Cardiac muscle cell (in vitro differentiated cells and primary cell): ENCODE data around the gene GIPC1. TPM values are rescaled to one million over a fixed set of nuclear protein-coding genes. Genes with fewer than 3 reads are reported as not detected.
"Not testable (repeated sequence)": the region's sequence is repeated elsewhere in the genome, so short reads cannot be mapped to it uniquely, and the experiment has no call there.

Experiments used
- DNase-seq, 2 donors: peaks; one replicate each; pipeline versions ENCODE4 v3.0.0 to v3.0.0-alpha.2; 2010 to 2017; ENCODE audit warnings: low read depth in 1 of 2, low spot score in 1 of 2
- H3K27ac ChIP-seq: fragments of 200-600 bp; sonication (generic); 2 replicates; pipeline ENCODE4 v1.5.1; 2016
- H3K27me3 ChIP-seq: fragments of 200-600 bp; sonication (generic); 2 replicates; pipeline ENCODE4 v1.6.0; 2016; ENCODE audit warnings: control low read depth
- H3K36me3 ChIP-seq: fragments of 200-600 bp; sonication (generic); 2 replicates; pipeline ENCODE4 v1.5.1; 2016; ENCODE audit warnings: control low read depth
- H3K4me1 ChIP-seq: fragments of 200-600 bp; sonication (generic); 2 replicates; pipeline ENCODE4 v1.8.1; 2017; ENCODE audit warnings: low read depth, mild to moderate bottlenecking, mixed run types
- H3K4me3 ChIP-seq: fragments of 200-600 bp; sonication (generic); 2 replicates; pipeline ENCODE4 v1.5.1; 2016; ENCODE audit warnings: mild to moderate bottlenecking
- H3K9me3 ChIP-seq: fragments of 200-600 bp; sonication (generic); 2 replicates; pipeline ENCODE4 v1.5.1; 2017; ENCODE audit warnings: low read depth, mild to moderate bottlenecking, control low read depth
- CTCF ChIP-seq: IDR thresholded peaks from 2 replicates; pipeline ENCODE4 v1.5.1; 2012; ENCODE audit warnings: low read depth, mild to moderate bottlenecking, low read length
- polyA plus RNA-seq: library from polyadenylated mRNA; unstranded; fragments of >200 nt; fragmentation: Nextera tagmentation; extraction: Ambion mirVana; gene quantifications from 2 replicates; pipeline ENCODE4 v1.2.1, GENCODE V29; 2016
- total RNA-seq: library from RNA; depleted of rRNA; stranded (reverse); fragments of >200 nt; gene quantifications from 2 replicates; pipeline ENCODE4 v1.2.3, GENCODE V29; 2016

GIPC1 gene
- total RNA-seq (133 and 172 TPM in 2 replicates), polyA plus RNA-seq (117 and 145 TPM in 2 replicates)

- Histone ChIP-seq H3K36me3 (no peaks in the 10 kb centered on the region), H3K9me3 (no peaks in the 10 kb centered on the region), H3K4me1 (no peaks in the 10 kb centered on the region), H3K27me3 (no peaks in the 10 kb centered on the region), H3K4me3 (peak within 1 kb of the TSS; percentile 69), H3K27ac (peak within 1 kb of the TSS; percentile 27)
- no peak for TF ChIP-seq CTCF
- DNase-seq = peak; percentile 99 to 100
Observed at GRCh38 chr19:14496029-14496833, at the start of gene GIPC1. GIPC1 (minus strand) TSS chr19:14496127; CDS start chr19:14482976, 13,151 bp downstream.

GRCh38 chr19:14545716-14546082 lies 49.8 kb upstream of the GIPC1 start:
- TF ChIP-seq CTCF = no peak
- Histone ChIP-seq H3K4me3 (no peak overlapping the region), H3K27ac (no peak overlapping the region), H3K36me3 (no peaks in the 10 kb centered on the region), H3K4me1 (peaks cover 8% of the 10 kb centered on the region), H3K27me3 (no peaks in the 10 kb centered on the region), H3K9me3 (no peaks in the 10 kb centered on the region)
- no peak for DNase-seq

GRCh38 chr19:14544977-14545715 lies 49.2 kb upstream of the GIPC1 start:
- Histone ChIP-seq H3K27me3 (no peaks in the 10 kb centered on the region), H3K4me1 (peaks cover 8% of the 10 kb centered on the region), H3K4me3 (no peak overlapping the region), H3K27ac (no peak overlapping the region), H3K9me3 (no peaks in the 10 kb centered on the region), H3K36me3 (no peaks in the 10 kb centered on the region)
- no peak for DNase-seq
- no peak for TF ChIP-seq CTCF

- H3K27me3 ChIP-seq = no peaks in the 10 kb centered on the region
- DNase-seq = peak in 1 of 2 donors; percentile 56
- H3K4me1 ChIP-seq = peaks cover 8% of the 10 kb centered on the region
- TF ChIP-seq CTCF = no peak
- H3K36me3 ChIP-seq = no peaks in the 10 kb centered on the region
- no peaks in the 10 kb centered on the region for H3K9me3 ChIP-seq
- H3K4me3 ChIP-seq = no peak overlapping the region
- no peak overlapping the region for H3K27ac ChIP-seq
Observed at GRCh38 chr19:14544047-14544446, 48.1 kb upstream of the GIPC1 start.

GRCh38 chr19:14542711-14543328 lies 46.9 kb upstream of the GIPC1 start:
- no peak for TF ChIP-seq CTCF
- Histone ChIP-seq H3K36me3 (no peaks in the 10 kb centered on the region), H3K27ac (no peak overlapping the region), H3K4me1 (peaks cover 9% of the 10 kb centered on the region), H3K4me3 (no peak overlapping the region), H3K27me3 (no peaks in the 10 kb centered on the region), H3K9me3 (no peaks in the 10 kb centered on the region)
- DNase-seq = peak in 1 of 2 donors; percentile 40

- not testable (repeated sequence) for H3K27ac ChIP-seq, H3K9me3 ChIP-seq, DNase-seq, H3K27me3 ChIP-seq, H3K36me3 ChIP-seq, H3K4me3 ChIP-seq
- peaks cover 14% of the 10 kb centered on the region for H3K4me1 ChIP-seq
Observed at GRCh38 chr19:14541979-14542378, 46.1 kb upstream of the GIPC1 start.
